HEK293 (cell line): ENCODE data around the gene PSMD2.

Experiments
- BCL11A ChIP-seq: fragments of 450-650 bp; formaldehyde crosslinking; IDR thresholded peaks from 2 replicates; pipeline ENCODE4 v1.5.1; 2016; ENCODE audit warnings: low read depth, missing biosample characterization, missing genetic modification characterization
- GFI1B ChIP-seq: fragments of 450-650 bp; formaldehyde crosslinking; IDR thresholded peaks from 2 replicates; pipeline ENCODE4 v1.5.1; 2016; ENCODE audit warnings: missing biosample characterization, missing genetic modification characterization
- KLF16 ChIP-seq: fragments of 450-650 bp; formaldehyde crosslinking; IDR thresholded peaks from 2 replicates; pipeline ENCODE4 v1.5.1; 2017; ENCODE audit warnings: missing biosample characterization, missing genetic modification characterization
- KLF8 ChIP-seq: fragments of 450-650 bp; formaldehyde crosslinking; IDR thresholded peaks from 2 replicates; pipeline ENCODE4 v1.5.1; 2016; ENCODE audit warnings: missing biosample characterization, missing genetic modification characterization
- TCF7L2 ChIP-seq: IDR thresholded peaks from 2 replicates; pipeline ENCODE4 v1.6.1; 2011; ENCODE audit warnings: low read depth, mild to moderate bottlenecking, inconsistent platforms, low read length, moderate library complexity, borderline replicate concordance
- ZBTB10 ChIP-seq: fragments of 450-650 bp; formaldehyde crosslinking; IDR thresholded peaks from 2 replicates; pipeline ENCODE4 v1.5.1; 2016; ENCODE audit warnings: missing biosample characterization, missing genetic modification characterization
- ZBTB7A ChIP-seq: fragments of 450-650 bp; formaldehyde crosslinking; IDR thresholded peaks from 2 replicates; pipeline ENCODE4 v1.5.1; 2016; ENCODE audit warnings: low read depth, missing biosample characterization, missing genetic modification characterization
- ZEB2 ChIP-seq: fragments of 450-650 bp; formaldehyde crosslinking; IDR thresholded peaks from 2 replicates; pipeline ENCODE4 v1.5.1; 2016; ENCODE audit warnings: missing biosample characterization, missing genetic modification characterization
- ZNF114 ChIP-seq: fragments of 450-650 bp; formaldehyde crosslinking; IDR thresholded peaks from 2 replicates; pipeline ENCODE4 v1.5.0; 2017; ENCODE audit warnings: missing biosample characterization, missing genetic modification characterization
- ZNF169 ChIP-seq: fragments of 450-650 bp; formaldehyde crosslinking; IDR thresholded peaks from 2 replicates; pipeline ENCODE4 v1.5.1; 2016; ENCODE audit warnings: missing biosample characterization, missing genetic modification characterization
- ZNF202 ChIP-seq: fragments of 450-650 bp; formaldehyde crosslinking; IDR thresholded peaks from 2 replicates; pipeline ENCODE4 v1.5.1; 2016; ENCODE audit warnings: missing biosample characterization, missing genetic modification characterization, borderline replicate concordance
- ZNF274 ChIP-seq, 2 experiments: fragments of 200-500 bp in 1 of 2; fragments of 450-650 bp in 1 of 2; sonication (Bioruptor generic) in 1 of 2; formaldehyde crosslinking in 1 of 2; IDR thresholded peaks; 2 replicates each; pipeline versions ENCODE4 v1.5.1 to v1.6.1; 2014 to 2016; ENCODE audit warnings: borderline replicate concordance in 1 of 2, inconsistent platforms in 1 of 2, low read length in 1 of 2, missing biosample characterization in 1 of 2, missing genetic modification characterization in 1 of 2
- ZNF350 ChIP-seq: fragments of 450-650 bp; formaldehyde crosslinking; IDR thresholded peaks from 2 replicates; pipeline ENCODE4 v1.5.0; 2017; ENCODE audit warnings: missing biosample characterization, mild to moderate bottlenecking, missing genetic modification characterization
- ZNF423 ChIP-seq: fragments of 450-650 bp; formaldehyde crosslinking; IDR thresholded peaks from 2 replicates; pipeline ENCODE4 v1.5.1; 2016; ENCODE audit warnings: missing biosample characterization, missing genetic modification characterization
- ZNF544 ChIP-seq: fragments of 450-650 bp; formaldehyde crosslinking; IDR thresholded peaks from 2 replicates; pipeline ENCODE4 v1.5.0; 2017; ENCODE audit warnings: missing biosample characterization, missing genetic modification characterization
- ZNF548 ChIP-seq: fragments of 450-650 bp; formaldehyde crosslinking; IDR thresholded peaks from 2 replicates; pipeline ENCODE4 v1.5.1; 2016; ENCODE audit warnings: missing biosample characterization, missing genetic modification characterization
- ZNF549 ChIP-seq: fragments of 450-650 bp; IDR thresholded peaks from 2 replicates; pipeline ENCODE4 v1.5.1; 2018; ENCODE audit warnings: missing biosample characterization, missing genetic modification characterization, mild to moderate bottlenecking, inconsistent platforms, moderate library complexity
- ZNF555 ChIP-seq: fragments of 450-650 bp; formaldehyde crosslinking; conservative IDR thresholded peaks from 2 replicates; pipeline ENCODE4 v1.5.1; 2017; ENCODE audit warnings: missing biosample characterization, mild to moderate bottlenecking, missing genetic modification characterization, inconsistent platforms
- ZNF621 ChIP-seq: fragments of 450-650 bp; formaldehyde crosslinking; IDR thresholded peaks from 2 replicates; pipeline ENCODE4 v1.5.1; 2017; ENCODE audit warnings: missing biosample characterization, missing genetic modification characterization
- ZNF837 ChIP-seq: fragments of 450-650 bp; formaldehyde crosslinking; IDR thresholded peaks from 2 replicates; pipeline ENCODE4 v1.5.1; 2016; ENCODE audit warnings: missing biosample characterization, missing genetic modification characterization
- ZSCAN18 ChIP-seq: fragments of 450-650 bp; formaldehyde crosslinking; IDR thresholded peaks from 2 replicates; pipeline ENCODE4 v1.5.1; 2016; ENCODE audit warnings: missing biosample characterization, missing genetic modification characterization
- TF ChIP-seq, protein P1 (sequence below): fragments of 450-650 bp; formaldehyde crosslinking; IDR thresholded peaks from 2 replicates; pipeline ENCODE4 v1.5.1; 2017; ENCODE audit warnings: missing biosample characterization, missing genetic modification characterization
- TF ChIP-seq, protein P2 (sequence below): fragments of 450-650 bp; formaldehyde crosslinking; IDR thresholded peaks from 2 replicates; pipeline ENCODE4 v1.5.1; 2016; ENCODE audit warnings: missing biosample characterization, missing genetic modification characterization
- TF ChIP-seq, protein P3 (sequence below): fragments of 450-650 bp; formaldehyde crosslinking; IDR thresholded peaks from 2 replicates; pipeline ENCODE4 v1.5.1; 2016; ENCODE audit warnings: missing biosample characterization, missing genetic modification characterization, low read depth
- TF ChIP-seq, protein P4 (sequence below): fragments of 450-650 bp; formaldehyde crosslinking; IDR thresholded peaks from 2 replicates; pipeline ENCODE4 v1.5.1; 2016; ENCODE audit warnings: missing biosample characterization, missing genetic modification characterization
- TF ChIP-seq, protein P5 (sequence below): fragments of 450-650 bp; formaldehyde crosslinking; IDR thresholded peaks from 2 replicates; pipeline ENCODE4 v1.5.1; 2016; ENCODE audit warnings: missing biosample characterization, missing genetic modification characterization

The PSMD2 gene

DNA sequence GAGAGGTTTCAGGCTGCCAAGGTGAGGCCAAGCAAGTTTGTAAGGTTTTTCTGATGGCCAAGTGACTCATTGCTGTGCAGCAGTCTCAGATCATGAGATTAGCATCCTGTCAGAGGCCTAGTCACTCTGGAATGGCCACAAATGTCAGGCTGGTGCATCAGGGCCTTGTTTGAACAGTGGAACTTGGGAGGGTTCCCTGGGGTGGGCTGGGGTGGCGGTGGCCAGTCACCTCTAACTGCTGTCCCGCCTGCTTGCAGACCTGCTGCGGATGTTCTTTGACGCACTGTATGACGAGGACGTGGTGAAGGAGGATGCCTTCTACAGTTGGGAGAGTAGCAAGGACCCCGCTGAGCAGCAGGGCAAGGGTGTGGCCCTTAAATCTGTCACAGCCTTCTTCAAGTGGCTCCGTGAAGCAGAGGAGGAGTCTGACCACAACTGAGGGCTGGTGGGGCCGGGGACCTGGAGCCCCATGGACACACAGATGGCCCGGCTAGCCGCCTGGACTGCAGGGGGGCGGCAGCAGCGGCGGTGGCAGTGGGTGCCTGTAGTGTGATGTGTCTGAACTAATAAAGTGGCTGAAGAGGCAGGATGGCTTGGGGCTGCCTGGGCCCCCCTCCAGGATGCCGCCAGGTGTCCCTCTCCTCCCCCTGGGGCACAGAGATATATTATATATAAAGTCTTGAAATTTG lies 35.6 kb downstream of the PSMD2 start (continued):
- TF ChIP-seq ZEB2 (no peak), KLF8 (tag by site-specific recombination) (peak; percentile 63; the same call in 1 of the 2 replicates), ZNF555 (tag by site-specific recombination) (no peak), ZNF350 (no peak), BCL11A (tag by site-specific recombination) (no peak), TCF7L2 (no peak), ZBTB7A (tag by site-specific recombination) (no peak), ZSCAN18 (no peak), ZNF274 (IDR thresholded peaks at IDR 0.05; ENCODE audit: low read length) (no peak), ZNF274 (tag by site-specific recombination; IDR thresholded peaks at IDR 0.05; ENCODE audit: borderline replicate concordance) (no peak), ZBTB10 (tag by site-specific recombination) (no peak), ZNF548 (no peak), ZNF114 (tag by site-specific recombination) (no peak), ZNF837 (tag by site-specific recombination) (no peak), ZNF169 (tag by site-specific recombination) (no peak), ZNF423 (tag by site-specific recombination) (no peak), KLF16 (no peak), GFI1B (tag by site-specific recombination) (no peak), ZNF544 (tag by site-specific recombination) (no peak), ZNF549 (tag by site-specific recombination) (no peak), ZNF621 (no peak), ZNF202 (tag by site-specific recombination) (no peak)
- TF ChIP-seq, protein P1, sequence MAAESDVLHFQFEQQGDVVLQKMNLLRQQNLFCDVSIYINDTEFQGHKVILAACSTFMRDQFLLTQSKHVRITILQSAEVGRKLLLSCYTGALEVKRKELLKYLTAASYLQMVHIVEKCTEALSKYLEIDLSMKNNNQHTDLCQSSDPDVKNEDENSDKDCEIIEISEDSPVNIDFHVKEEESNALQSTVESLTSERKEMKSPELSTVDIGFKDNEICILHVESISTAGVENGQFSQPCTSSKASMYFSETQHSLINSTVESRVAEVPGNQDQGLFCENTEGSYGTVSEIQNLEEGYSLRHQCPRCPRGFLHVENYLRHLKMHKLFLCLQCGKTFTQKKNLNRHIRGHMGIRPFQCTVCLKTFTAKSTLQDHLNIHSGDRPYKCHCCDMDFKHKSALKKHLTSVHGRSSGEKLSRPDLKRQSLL (tag by site-specific recombination) = no peak
- TF ChIP-seq, protein P2, sequence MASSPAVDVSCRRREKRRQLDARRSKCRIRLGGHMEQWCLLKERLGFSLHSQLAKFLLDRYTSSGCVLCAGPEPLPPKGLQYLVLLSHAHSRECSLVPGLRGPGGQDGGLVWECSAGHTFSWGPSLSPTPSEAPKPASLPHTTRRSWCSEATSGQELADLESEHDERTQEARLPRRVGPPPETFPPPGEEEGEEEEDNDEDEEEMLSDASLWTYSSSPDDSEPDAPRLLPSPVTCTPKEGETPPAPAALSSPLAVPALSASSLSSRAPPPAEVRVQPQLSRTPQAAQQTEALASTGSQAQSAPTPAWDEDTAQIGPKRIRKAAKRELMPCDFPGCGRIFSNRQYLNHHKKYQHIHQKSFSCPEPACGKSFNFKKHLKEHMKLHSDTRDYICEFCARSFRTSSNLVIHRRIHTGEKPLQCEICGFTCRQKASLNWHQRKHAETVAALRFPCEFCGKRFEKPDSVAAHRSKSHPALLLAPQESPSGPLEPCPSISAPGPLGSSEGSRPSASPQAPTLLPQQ (tag by site-specific recombination) = peak; percentile 69
- TF ChIP-seq, protein P3, sequence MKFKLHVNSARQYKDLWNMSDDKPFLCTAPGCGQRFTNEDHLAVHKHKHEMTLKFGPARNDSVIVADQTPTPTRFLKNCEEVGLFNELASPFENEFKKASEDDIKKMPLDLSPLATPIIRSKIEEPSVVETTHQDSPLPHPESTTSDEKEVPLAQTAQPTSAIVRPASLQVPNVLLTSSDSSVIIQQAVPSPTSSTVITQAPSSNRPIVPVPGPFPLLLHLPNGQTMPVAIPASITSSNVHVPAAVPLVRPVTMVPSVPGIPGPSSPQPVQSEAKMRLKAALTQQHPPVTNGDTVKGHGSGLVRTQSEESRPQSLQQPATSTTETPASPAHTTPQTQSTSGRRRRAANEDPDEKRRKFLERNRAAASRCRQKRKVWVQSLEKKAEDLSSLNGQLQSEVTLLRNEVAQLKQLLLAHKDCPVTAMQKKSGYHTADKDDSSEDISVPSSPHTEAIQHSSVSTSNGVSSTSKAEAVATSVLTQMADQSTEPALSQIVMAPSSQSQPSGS (tag by site-specific recombination) = no peak
- TF ChIP-seq, protein P4, sequence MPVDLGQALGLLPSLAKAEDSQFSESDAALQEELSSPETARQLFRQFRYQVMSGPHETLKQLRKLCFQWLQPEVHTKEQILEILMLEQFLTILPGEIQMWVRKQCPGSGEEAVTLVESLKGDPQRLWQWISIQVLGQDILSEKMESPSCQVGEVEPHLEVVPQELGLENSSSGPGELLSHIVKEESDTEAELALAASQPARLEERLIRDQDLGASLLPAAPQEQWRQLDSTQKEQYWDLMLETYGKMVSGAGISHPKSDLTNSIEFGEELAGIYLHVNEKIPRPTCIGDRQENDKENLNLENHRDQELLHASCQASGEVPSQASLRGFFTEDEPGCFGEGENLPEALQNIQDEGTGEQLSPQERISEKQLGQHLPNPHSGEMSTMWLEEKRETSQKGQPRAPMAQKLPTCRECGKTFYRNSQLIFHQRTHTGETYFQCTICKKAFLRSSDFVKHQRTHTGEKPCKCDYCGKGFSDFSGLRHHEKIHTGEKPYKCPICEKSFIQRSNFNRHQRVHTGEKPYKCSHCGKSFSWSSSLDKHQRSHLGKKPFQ (tag by site-specific recombination) = no peak
- TF ChIP-seq, protein P5, sequence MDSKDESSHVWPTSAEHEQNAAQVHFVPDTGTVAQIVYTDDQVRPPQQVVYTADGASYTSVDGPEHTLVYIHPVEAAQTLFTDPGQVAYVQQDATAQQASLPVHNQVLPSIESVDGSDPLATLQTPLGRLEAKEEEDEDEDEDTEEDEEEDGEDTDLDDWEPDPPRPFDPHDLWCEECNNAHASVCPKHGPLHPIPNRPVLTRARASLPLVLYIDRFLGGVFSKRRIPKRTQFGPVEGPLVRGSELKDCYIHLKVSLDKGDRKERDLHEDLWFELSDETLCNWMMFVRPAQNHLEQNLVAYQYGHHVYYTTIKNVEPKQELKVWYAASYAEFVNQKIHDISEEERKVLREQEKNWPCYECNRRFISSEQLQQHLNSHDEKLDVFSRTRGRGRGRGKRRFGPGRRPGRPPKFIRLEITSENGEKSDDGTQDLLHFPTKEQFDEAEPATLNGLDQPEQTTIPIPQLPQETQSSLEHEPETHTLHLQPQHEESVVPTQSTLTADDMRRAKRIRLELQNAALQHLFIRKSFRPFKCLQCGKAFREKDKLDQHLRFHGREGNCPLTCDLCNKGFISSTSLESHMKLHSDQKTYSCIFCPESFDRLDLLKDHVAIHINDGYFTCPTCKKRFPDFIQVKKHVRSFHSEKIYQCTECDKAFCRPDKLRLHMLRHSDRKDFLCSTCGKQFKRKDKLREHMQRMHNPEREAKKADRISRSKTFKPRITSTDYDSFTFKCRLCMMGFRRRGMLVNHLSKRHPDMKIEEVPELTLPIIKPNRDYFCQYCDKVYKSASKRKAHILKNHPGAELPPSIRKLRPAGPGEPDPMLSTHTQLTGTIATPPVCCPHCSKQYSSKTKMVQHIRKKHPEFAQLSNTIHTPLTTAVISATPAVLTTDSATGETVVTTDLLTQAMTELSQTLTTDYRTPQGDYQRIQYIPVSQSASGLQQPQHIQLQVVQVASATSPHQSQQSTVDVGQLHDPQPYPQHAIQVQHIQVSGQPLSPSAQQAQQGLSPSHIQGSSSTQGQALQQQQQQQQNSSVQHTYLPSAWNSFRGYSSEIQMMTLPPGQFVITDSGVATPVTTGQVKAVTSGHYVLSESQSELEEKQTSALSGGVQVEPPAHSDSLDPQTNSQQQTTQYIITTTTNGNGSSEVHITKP (tag by site-specific recombination) = no peak
